PFSK-1 (cell line): ENCODE results near the gene WDR35.

Source experiments
- FOXP2 ChIP-seq: optimal IDR thresholded peaks from 2 replicates; pipeline ENCODE3; 2011; ENCODE audit warnings: borderline replicate concordance, control low read depth, inconsistent platforms; ENCODE audit not compliant: insufficient read depth; ENCODE audit errors: extremely low read length, extremely low read depth
- POLR2AphosphoS5 ChIP-seq: IDR thresholded peaks from 2 replicates; pipeline ENCODE4 v1.6.1; 2012; ENCODE audit warnings: low read depth, mild to moderate bottlenecking, control low read depth, low read length, moderate library complexity
- TAF1 ChIP-seq: IDR thresholded peaks from 2 replicates; pipeline ENCODE4 v1.6.1; 2012; ENCODE audit warnings: low read length, control low read depth, borderline replicate concordance; ENCODE audit not compliant: insufficient read depth
- TF ChIP-seq, protein P1 (sequence below), 2 experiments: IDR thresholded peaks; 2 replicates each; pipeline versions ENCODE4 v1.6.1 to v1.8.0; 2011 to 2012; ENCODE audit warnings: low read depth in 2 of 2, low read length in 2 of 2, control low read depth in 1 of 2, inconsistent platforms in 1 of 2, mild to moderate bottlenecking in 1 of 2, moderate library complexity in 1 of 2; ENCODE audit not compliant: insufficient read depth in 1 of 2

DNA sequence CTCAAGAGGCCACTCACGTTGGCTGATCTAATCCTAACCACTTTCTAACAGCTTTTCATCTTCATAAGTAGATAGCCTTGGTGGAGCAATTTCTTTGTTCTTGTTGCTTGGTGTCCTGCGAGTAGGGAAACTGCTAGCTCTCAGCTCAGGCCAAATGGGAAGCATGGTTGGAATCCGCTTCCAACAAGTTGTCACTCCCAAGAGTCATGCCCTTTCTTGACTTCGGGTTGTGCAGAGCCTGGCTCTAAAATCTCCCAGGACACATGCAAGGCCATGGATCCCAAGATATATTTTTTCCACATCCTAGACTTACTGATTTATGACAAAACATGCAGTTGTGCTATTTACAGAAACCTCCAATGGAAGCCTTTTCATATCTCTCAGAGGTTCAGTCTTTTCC is 29.8 kb upstream of the WDR35 start:
- TF ChIP-seq POLR2AphosphoS5 (no peak), FOXP2 (no peak), TAF1 (no peak)
- TF ChIP-seq, protein P1, sequence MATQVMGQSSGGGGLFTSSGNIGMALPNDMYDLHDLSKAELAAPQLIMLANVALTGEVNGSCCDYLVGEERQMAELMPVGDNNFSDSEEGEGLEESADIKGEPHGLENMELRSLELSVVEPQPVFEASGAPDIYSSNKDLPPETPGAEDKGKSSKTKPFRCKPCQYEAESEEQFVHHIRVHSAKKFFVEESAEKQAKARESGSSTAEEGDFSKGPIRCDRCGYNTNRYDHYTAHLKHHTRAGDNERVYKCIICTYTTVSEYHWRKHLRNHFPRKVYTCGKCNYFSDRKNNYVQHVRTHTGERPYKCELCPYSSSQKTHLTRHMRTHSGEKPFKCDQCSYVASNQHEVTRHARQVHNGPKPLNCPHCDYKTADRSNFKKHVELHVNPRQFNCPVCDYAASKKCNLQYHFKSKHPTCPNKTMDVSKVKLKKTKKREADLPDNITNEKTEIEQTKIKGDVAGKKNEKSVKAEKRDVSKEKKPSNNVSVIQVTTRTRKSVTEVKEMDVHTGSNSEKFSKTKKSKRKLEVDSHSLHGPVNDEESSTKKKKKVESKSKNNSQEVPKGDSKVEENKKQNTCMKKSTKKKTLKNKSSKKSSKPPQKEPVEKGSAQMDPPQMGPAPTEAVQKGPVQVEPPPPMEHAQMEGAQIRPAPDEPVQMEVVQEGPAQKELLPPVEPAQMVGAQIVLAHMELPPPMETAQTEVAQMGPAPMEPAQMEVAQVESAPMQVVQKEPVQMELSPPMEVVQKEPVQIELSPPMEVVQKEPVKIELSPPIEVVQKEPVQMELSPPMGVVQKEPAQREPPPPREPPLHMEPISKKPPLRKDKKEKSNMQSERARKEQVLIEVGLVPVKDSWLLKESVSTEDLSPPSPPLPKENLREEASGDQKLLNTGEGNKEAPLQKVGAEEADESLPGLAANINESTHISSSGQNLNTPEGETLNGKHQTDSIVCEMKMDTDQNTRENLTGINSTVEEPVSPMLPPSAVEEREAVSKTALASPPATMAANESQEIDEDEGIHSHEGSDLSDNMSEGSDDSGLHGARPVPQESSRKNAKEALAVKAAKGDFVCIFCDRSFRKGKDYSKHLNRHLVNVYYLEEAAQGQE (IDR thresholded peaks at IDR 0.05; ENCODE audit: insufficient read depth in 1 of 2, low read depth in 2 of 2, low read length in 2 of 2): no peak
